Peyer's patch (tissue), 4 donors: ENCODE data around the gene MTMR12.

Experiments
- POLR2A ChIP-seq, 2 donors: fragments of 450-650 bp; IDR thresholded peaks; one replicate each; pipeline ENCODE4 v1.5.1; 2017; ENCODE audit warnings: antibody characterized with exemption in 2 of 2, mild to moderate bottlenecking in 2 of 2, moderate library complexity in 2 of 2
- TF ChIP-seq, protein P1 (sequence below), 6 experiments: fragments of 450-650 bp in 4 of 6; fragments of 200-600 bp in 2 of 6; sonication (generic) in 1 of 6; IDR thresholded peaks; one replicate each; pipeline ENCODE4 v1.5.1; 2017 to 2019; ENCODE audit warnings: antibody characterized with exemption in 6 of 6, mild to moderate bottlenecking in 3 of 6, moderate library complexity in 1 of 6

GRCh38 chr5:32358611-32359010 lies 45.9 kb upstream of the MTMR12 start:
- TF ChIP-seq, protein P1, sequence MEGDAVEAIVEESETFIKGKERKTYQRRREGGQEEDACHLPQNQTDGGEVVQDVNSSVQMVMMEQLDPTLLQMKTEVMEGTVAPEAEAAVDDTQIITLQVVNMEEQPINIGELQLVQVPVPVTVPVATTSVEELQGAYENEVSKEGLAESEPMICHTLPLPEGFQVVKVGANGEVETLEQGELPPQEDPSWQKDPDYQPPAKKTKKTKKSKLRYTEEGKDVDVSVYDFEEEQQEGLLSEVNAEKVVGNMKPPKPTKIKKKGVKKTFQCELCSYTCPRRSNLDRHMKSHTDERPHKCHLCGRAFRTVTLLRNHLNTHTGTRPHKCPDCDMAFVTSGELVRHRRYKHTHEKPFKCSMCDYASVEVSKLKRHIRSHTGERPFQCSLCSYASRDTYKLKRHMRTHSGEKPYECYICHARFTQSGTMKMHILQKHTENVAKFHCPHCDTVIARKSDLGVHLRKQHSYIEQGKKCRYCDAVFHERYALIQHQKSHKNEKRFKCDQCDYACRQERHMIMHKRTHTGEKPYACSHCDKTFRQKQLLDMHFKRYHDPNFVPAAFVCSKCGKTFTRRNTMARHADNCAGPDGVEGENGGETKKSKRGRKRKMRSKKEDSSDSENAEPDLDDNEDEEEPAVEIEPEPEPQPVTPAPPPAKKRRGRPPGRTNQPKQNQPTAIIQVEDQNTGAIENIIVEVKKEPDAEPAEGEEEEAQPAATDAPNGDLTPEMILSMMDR (IDR thresholded peaks at IDR 0.05), result no peak
- TF ChIP-seq POLR2A (IDR thresholded peaks at IDR 0.05), result no peak
